Measurements from ENCODE around the gene DKK1. TPM values are rescaled to one million over a fixed set of nuclear protein-coding genes. Genes with fewer than 3 reads are reported as not detected.

DKK1 gene
- total RNA-seq, 1 donor from 2014 or later, result not detected

GRCh38 chr10:52308251-52309031, 5.6 kb upstream of the DKK1 start:
- Mint-ChIP-seq H3K9me3 (no peaks in the 10 kb centered on the region), H3K4me3 (peak overlapping the region; percentile 81), H3K4me1 (peaks cover 13% of the 10 kb centered on the region), H3K27ac (no peak overlapping the region), H3K27me3 (peaks cover 35% of the 10 kb centered on the region), H3K36me3 (ENCODE audit: low read depth) (no peaks in the 10 kb centered on the region)
- intact Hi-C loops (cut with micrococcal nuclease), result loop anchor here (1.0 to 2.0 kb wide), 4 partner anchors 181 to 472 kb away; no protein-coding TSS in a partner anchor
- peak; percentile 69 for ATAC-seq (ENCODE audit: low read depth)
- ChIA-PET CTCF (interaction anchor here (0.5 to 2.7 kb wide), 6 partner anchors 17 to 466 kb away, joined by 3 to 33 read pairs (median 5); no protein-coding TSS in a partner anchor), POLR2A (no interaction called here)
- peak; percentile 20 for DNase-seq
- TF ChIP-seq, protein P1, sequence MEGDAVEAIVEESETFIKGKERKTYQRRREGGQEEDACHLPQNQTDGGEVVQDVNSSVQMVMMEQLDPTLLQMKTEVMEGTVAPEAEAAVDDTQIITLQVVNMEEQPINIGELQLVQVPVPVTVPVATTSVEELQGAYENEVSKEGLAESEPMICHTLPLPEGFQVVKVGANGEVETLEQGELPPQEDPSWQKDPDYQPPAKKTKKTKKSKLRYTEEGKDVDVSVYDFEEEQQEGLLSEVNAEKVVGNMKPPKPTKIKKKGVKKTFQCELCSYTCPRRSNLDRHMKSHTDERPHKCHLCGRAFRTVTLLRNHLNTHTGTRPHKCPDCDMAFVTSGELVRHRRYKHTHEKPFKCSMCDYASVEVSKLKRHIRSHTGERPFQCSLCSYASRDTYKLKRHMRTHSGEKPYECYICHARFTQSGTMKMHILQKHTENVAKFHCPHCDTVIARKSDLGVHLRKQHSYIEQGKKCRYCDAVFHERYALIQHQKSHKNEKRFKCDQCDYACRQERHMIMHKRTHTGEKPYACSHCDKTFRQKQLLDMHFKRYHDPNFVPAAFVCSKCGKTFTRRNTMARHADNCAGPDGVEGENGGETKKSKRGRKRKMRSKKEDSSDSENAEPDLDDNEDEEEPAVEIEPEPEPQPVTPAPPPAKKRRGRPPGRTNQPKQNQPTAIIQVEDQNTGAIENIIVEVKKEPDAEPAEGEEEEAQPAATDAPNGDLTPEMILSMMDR (IDR thresholded peaks at IDR 0.05), result no peak

GRCh38 chr10:52312942-52313255, 1.2 kb upstream of the DKK1 start:
- POLR2A ChIA-PET, result no interaction called here
- intact Hi-C loops (cut with micrococcal nuclease), result no loop called here
- ATAC-seq (ENCODE audit: low read depth) (no peak), DNase-seq (no peak)
- peak overlapping the region; percentile 83 for H3K4me3 Mint-ChIP-seq
- H3K27me3 Mint-ChIP-seq, result peaks cover 44% of the 10 kb centered on the region
- no peak overlapping the region for H3K27ac Mint-ChIP-seq
- TF ChIP-seq, protein P1 (IDR thresholded peaks at IDR 0.05), result no peak
- H3K9me3 Mint-ChIP-seq, result no peaks in the 10 kb centered on the region
- no peaks in the 10 kb centered on the region for H3K36me3 Mint-ChIP-seq (ENCODE audit: low read depth)
- H3K4me1 Mint-ChIP-seq, result peaks cover 30% of the 10 kb centered on the region
- CTCF ChIA-PET, result interaction anchor here (1.3 kb wide), 1 partner anchor 176 kb away, joined by 3 read pairs; no protein-coding TSS in a partner anchor

DNA sequence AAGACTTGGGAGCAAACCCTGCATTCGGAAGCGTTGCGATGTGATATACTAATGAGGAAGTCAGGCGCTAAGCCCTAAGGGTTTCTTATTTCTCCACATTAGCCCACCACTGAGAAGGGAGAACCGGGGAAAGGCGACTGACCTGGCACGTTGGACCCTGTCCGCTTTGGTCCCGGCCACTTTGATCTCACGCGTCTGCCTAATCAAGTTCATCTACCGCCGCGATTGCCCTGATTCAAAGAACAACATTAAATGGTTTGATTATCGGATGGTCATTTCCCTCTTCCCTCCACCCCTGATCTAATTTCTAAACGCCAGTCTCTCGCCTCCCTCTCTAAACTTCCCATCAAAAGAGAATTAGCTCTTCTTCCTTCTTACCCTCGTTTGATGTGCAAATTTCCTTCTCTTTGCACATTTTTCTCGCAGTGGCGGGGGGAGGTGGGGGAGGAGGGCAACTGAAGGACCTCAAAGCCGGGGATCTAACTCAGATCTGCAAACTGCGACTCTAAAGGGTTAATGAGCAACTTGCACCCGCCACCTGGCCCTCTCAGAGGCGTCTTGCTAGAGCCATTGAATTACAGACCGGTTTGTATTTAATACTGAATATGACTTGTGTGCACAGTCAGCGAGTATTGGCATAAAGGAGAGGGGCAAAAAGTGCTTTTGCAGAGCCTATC, 687 bp upstream of the DKK1 start:
- CTCF ChIA-PET, result interaction anchor here (1.3 kb wide), 1 partner anchor 176 kb away, joined by 3 read pairs; no protein-coding TSS in a partner anchor
- H3K4me1 Mint-ChIP-seq, result peaks cover 25% of the 10 kb centered on the region
- no peak for DNase-seq
- TF ChIP-seq, protein P1 (IDR thresholded peaks at IDR 0.05), result no peak
- POLR2A ChIA-PET, result no interaction called here
- no peak overlapping the region for H3K27ac Mint-ChIP-seq
- no peaks in the 10 kb centered on the region for H3K9me3 Mint-ChIP-seq
- no peaks in the 10 kb centered on the region for H3K36me3 Mint-ChIP-seq (ENCODE audit: low read depth)
- no peak for ATAC-seq (ENCODE audit: low read depth)
- peak overlapping the region; percentile 83 for H3K4me3 Mint-ChIP-seq
- intact Hi-C loops (cut with micrococcal nuclease), result no loop called here
- H3K27me3 Mint-ChIP-seq, result peaks cover 47% of the 10 kb centered on the region

DNA sequence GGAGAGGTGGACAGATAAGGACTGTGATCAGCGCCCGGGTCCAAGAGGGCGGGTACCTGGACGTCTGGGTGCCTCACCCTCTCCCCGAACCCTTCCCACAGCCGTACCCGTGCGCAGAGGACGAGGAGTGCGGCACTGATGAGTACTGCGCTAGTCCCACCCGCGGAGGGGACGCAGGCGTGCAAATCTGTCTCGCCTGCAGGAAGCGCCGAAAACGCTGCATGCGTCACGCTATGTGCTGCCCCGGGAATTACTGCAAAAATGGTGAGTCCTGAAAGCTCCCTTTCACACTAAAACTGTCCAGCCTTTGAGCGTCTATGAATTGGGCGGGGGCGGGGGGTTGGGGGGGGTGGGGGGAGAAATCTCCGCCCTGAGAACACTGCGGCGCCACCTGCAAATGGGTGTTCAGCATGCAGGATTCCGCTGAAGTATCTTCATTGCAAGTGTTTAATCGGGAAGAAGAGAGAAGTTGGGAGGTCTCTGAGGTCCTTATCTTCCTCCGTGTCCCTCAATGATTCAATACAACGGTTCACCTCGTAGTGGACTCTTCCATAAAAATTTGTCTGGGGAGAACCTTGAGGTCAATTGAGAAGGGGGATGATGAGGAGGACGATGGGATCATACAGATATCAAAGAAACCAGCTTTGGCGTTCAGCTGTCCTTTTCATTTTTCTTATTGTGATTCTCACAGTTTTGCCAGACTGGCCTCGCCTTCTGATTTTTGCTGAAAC, 906 bp downstream of the DKK1 start:
- Mint-ChIP-seq H3K27me3 (peaks cover 35% of the 10 kb centered on the region), H3K9me3 (no peaks in the 10 kb centered on the region), H3K36me3 (ENCODE audit: low read depth) (no peaks in the 10 kb centered on the region), H3K4me3 (peak overlapping the region; percentile 83), H3K27ac (no peak overlapping the region), H3K4me1 (peaks cover 22% of the 10 kb centered on the region)
- ChIA-PET CTCF (no interaction called here), POLR2A (no interaction called here)
- TF ChIP-seq, protein P1 (IDR thresholded peaks at IDR 0.05), result no peak
- peak; percentile 58 for ATAC-seq (ENCODE audit: low read depth)
- no peak for DNase-seq
- intact Hi-C loops (cut with micrococcal nuclease), result no loop called here

DNA sequence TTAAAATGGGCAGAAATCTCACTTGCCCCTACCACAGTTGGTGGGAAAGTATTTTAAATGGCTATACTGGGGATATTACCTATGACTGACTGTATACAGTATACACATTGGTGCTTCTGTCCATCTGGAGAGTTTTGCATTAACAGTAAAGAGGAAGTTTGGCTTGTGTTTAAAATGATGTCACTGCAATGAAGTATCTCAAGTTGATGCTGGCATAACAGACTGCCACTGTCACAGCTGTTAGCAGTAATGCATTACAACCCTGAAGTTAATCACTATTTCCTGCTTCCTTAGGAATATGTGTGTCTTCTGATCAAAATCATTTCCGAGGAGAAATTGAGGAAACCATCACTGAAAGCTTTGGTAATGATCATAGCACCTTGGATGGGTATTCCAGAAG, 1.9 kb downstream of the DKK1 start:
- H3K36me3 Mint-ChIP-seq (ENCODE audit: low read depth), result no peaks in the 10 kb centered on the region
- ATAC-seq (ENCODE audit: low read depth) (no peak), DNase-seq (no peak)
- CTCF ChIA-PET, result no interaction called here
- POLR2A ChIA-PET, result no interaction called here
- TF ChIP-seq, protein P1 (IDR thresholded peaks at IDR 0.05), result no peak
- peaks cover 33% of the 10 kb centered on the region for H3K27me3 Mint-ChIP-seq
- no peaks in the 10 kb centered on the region for H3K9me3 Mint-ChIP-seq
- peaks cover 22% of the 10 kb centered on the region for H3K4me1 Mint-ChIP-seq
- no peak overlapping the region for H3K27ac Mint-ChIP-seq
- intact Hi-C loops (cut with micrococcal nuclease), result no loop called here
- H3K4me3 Mint-ChIP-seq, result no peak overlapping the region

Measured in activated B cell treated with CpG ODN at 0.5 μM for 24 hours (primary cell).